ENCODE results near the gene SORCS3. TPM values are rescaled to one million over a fixed set of nuclear protein-coding genes. Genes with fewer than 3 reads are reported as not detected.
A peak's percentile ranks its signal among the peaks of the same experiment; 100 is the strongest.

The SORCS3 gene
- total RNA-seq, 1 donor from 2014 or later, result 1.00 TPM

DNA sequence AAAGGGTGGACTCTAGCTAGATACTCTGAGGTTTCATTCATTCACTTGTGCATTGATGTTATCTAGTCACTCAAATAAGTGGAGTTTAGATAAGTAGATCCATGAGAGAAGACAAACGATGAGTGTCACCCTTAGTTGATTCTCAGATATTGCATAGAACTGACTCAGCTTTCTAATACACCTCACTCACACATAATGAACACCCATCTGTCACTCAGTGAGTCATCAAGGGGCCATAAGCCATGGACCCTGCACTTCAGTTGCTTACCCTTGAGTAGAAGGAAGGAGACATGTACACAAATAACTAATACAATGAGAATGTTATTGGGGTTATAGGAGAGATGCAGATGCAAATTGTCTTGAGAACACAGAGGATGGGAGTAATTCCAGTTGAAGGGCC, 163.8 kb downstream of the SORCS3 start:
- no peaks in the 10 kb centered on the region for H3K9me3 ChIP-seq (ENCODE audit: insufficient read depth, low read depth, low read length)
- no peak overlapping the region for H2AFZ ChIP-seq (ENCODE audit: low read depth, low read length)
- no peak overlapping the region for H3K9ac ChIP-seq (ENCODE audit: low read length)
- H4K20me1 ChIP-seq (ENCODE audit: insufficient read depth, low read length), result no peaks in the 10 kb centered on the region
- no peaks in the 10 kb centered on the region for H3K36me3 ChIP-seq (ENCODE audit: insufficient read depth, low read length)
- no peaks in the 10 kb centered on the region for H3K27me3 ChIP-seq (ENCODE audit: insufficient read depth, low read length)
- Mint-ChIP-seq H3K27ac (ENCODE audit: unreplicated experiment) (no peak overlapping the region), H3K4me3 (ENCODE audit: unreplicated experiment) (no peak overlapping the region), H3K4me1 (ENCODE audit: low read depth, unreplicated experiment) (peaks cover 24% of the 10 kb centered on the region), H3K27me3 (ENCODE audit: low read depth, unreplicated experiment) (no peaks in the 10 kb centered on the region), H3K36me3 (ENCODE audit: low read depth, unreplicated experiment) (no peaks in the 10 kb centered on the region), H3K9me3 (ENCODE audit: unreplicated experiment) (peaks cover 6% of the 10 kb centered on the region)
- no peak overlapping the region for H3K27ac ChIP-seq (ENCODE audit: low read depth, low read length)
- no peaks in the 10 kb centered on the region for H3K79me2 ChIP-seq (ENCODE audit: insufficient read depth, low read length)
- H3K4me3 ChIP-seq (ENCODE audit: insufficient read depth, low read depth, low read length), result no peak overlapping the region
- no peak overlapping the region for H3K4me2 ChIP-seq (ENCODE audit: low read length)
- TF ChIP-seq, protein P1, sequence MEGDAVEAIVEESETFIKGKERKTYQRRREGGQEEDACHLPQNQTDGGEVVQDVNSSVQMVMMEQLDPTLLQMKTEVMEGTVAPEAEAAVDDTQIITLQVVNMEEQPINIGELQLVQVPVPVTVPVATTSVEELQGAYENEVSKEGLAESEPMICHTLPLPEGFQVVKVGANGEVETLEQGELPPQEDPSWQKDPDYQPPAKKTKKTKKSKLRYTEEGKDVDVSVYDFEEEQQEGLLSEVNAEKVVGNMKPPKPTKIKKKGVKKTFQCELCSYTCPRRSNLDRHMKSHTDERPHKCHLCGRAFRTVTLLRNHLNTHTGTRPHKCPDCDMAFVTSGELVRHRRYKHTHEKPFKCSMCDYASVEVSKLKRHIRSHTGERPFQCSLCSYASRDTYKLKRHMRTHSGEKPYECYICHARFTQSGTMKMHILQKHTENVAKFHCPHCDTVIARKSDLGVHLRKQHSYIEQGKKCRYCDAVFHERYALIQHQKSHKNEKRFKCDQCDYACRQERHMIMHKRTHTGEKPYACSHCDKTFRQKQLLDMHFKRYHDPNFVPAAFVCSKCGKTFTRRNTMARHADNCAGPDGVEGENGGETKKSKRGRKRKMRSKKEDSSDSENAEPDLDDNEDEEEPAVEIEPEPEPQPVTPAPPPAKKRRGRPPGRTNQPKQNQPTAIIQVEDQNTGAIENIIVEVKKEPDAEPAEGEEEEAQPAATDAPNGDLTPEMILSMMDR (IDR thresholded peaks at IDR 0.05; ENCODE audit: insufficient read depth, low read depth, low read length), result no peak
- no peak for FAIRE-seq
- no peak for DNase-seq (ENCODE audit: low read depth)
- no peaks in the 10 kb centered on the region for H3K4me1 ChIP-seq (ENCODE audit: insufficient read depth, low read length)

DNA sequence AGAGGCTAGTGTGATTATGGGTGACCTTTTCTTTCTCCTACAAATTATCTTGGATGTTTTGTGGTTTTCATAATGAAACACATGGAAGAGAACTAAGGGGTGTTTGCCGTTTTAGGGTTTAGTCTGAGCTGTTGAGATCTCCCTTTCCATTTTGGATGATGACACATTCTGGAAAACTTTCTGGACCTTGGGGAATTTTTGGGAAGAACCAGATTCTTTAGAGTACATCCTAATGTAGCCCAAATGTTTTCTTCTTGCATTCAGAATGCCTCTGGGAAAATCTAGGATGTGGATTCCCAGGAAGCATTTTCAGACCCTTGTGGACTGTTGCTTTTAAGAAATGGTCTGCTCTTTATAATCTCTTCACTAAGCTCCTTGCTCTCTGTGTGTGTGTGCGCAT, 165.7 kb downstream of the SORCS3 start:
- FAIRE-seq (no peak), DNase-seq (ENCODE audit: low read depth) (no peak)
- no peaks in the 10 kb centered on the region for H3K27me3 Mint-ChIP-seq (ENCODE audit: low read depth, unreplicated experiment)
- TF ChIP-seq EZH2 (IDR thresholded peaks at IDR 0.05; ENCODE audit: insufficient read depth, low read length), result no peak
- TF ChIP-seq, protein P1 (IDR thresholded peaks at IDR 0.05; ENCODE audit: insufficient read depth, low read depth, low read length), result no peak
- Histone ChIP-seq H3K9me3 (ENCODE audit: insufficient read depth, low read depth, low read length) (no peaks in the 10 kb centered on the region), H3K36me3 (ENCODE audit: insufficient read depth, low read length) (no peaks in the 10 kb centered on the region), H3K27ac (ENCODE audit: low read depth, low read length) (no peak overlapping the region), H3K4me3 (ENCODE audit: insufficient read depth, low read depth, low read length) (no peak overlapping the region), H3K27me3 (ENCODE audit: insufficient read depth, low read length) (no peaks in the 10 kb centered on the region), H4K20me1 (ENCODE audit: insufficient read depth, low read length) (no peaks in the 10 kb centered on the region), H3K4me2 (ENCODE audit: low read length) (no peak overlapping the region), H3K9ac (ENCODE audit: low read length) (no peak overlapping the region), H3K4me1 (ENCODE audit: insufficient read depth, low read length) (no peaks in the 10 kb centered on the region), H3K79me2 (ENCODE audit: insufficient read depth, low read length) (no peaks in the 10 kb centered on the region), H2AFZ (ENCODE audit: low read depth, low read length) (no peak overlapping the region)
- peaks cover 24% of the 10 kb centered on the region for H3K4me1 Mint-ChIP-seq (ENCODE audit: low read depth, unreplicated experiment)
- H3K9me3 Mint-ChIP-seq (ENCODE audit: unreplicated experiment), result peaks cover 6% of the 10 kb centered on the region
- H3K4me3 Mint-ChIP-seq (ENCODE audit: unreplicated experiment), result no peak overlapping the region
- no peak overlapping the region for H3K27ac Mint-ChIP-seq (ENCODE audit: unreplicated experiment)
- no peaks in the 10 kb centered on the region for H3K36me3 Mint-ChIP-seq (ENCODE audit: low read depth, unreplicated experiment)

DNA sequence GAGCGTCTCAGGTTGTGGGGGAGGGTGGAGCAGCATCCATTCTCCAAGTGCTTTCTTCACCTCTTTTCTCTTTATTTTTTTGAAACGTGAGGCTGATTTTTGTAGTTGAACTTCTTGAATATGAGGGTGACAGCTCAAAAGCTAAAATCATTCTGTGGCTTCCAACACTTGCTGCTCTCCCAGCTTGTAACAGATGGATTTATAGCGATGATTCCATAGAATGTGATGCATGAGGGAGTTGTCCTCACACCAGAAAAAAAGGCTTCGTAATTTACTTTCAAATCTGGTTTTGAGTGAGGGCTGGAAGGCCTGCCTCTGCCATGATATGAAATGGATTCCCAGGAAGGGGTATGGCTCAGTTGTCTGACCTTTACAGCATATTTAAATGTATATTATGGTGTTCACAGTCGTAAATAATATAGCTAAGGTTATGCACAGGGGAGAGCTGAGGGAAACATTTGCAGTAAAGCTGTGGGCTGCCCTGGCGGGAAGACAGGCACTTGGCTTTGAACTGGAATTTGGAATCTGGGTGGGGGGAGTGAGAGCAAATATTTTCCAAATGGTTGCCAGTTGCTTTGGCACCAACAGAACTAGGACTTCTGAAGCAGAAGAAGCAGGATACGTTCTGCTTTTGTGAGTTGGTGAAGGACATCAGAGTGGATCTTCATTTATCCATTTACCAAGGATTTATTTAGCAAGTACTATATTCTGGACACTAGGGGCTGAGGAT, 166.7 kb downstream of the SORCS3 start:
- Histone ChIP-seq H3K9ac (ENCODE audit: low read length) (no peak overlapping the region), H3K79me2 (ENCODE audit: insufficient read depth, low read length) (no peaks in the 10 kb centered on the region), H3K4me1 (ENCODE audit: insufficient read depth, low read length) (no peaks in the 10 kb centered on the region), H3K27ac (ENCODE audit: low read depth, low read length) (no peak overlapping the region), H3K27me3 (ENCODE audit: insufficient read depth, low read length) (no peaks in the 10 kb centered on the region), H3K4me3 (ENCODE audit: insufficient read depth, low read depth, low read length) (no peak overlapping the region), H4K20me1 (ENCODE audit: insufficient read depth, low read length) (no peaks in the 10 kb centered on the region), H3K4me2 (ENCODE audit: low read length) (no peak overlapping the region), H3K9me3 (ENCODE audit: insufficient read depth, low read depth, low read length) (no peaks in the 10 kb centered on the region), H2AFZ (ENCODE audit: low read depth, low read length) (no peak overlapping the region), H3K36me3 (ENCODE audit: insufficient read depth, low read length) (no peaks in the 10 kb centered on the region)
- H3K27me3 Mint-ChIP-seq (ENCODE audit: low read depth, unreplicated experiment), result no peaks in the 10 kb centered on the region
- no peaks in the 10 kb centered on the region for H3K36me3 Mint-ChIP-seq (ENCODE audit: low read depth, unreplicated experiment)
- TF ChIP-seq EZH2 (IDR thresholded peaks at IDR 0.05; ENCODE audit: insufficient read depth, low read length), result no peak
- TF ChIP-seq, protein P1 (IDR thresholded peaks at IDR 0.05; ENCODE audit: insufficient read depth, low read depth, low read length), result no peak
- H3K4me1 Mint-ChIP-seq (ENCODE audit: low read depth, unreplicated experiment), result peaks cover 26% of the 10 kb centered on the region
- H3K27ac Mint-ChIP-seq (ENCODE audit: unreplicated experiment), result peak overlapping the region; percentile 3
- DNase-seq (ENCODE audit: low read depth), result no peak
- H3K9me3 Mint-ChIP-seq (ENCODE audit: unreplicated experiment), result peaks cover 6% of the 10 kb centered on the region
- H3K4me3 Mint-ChIP-seq (ENCODE audit: unreplicated experiment), result no peak overlapping the region
- no peak for FAIRE-seq
